ENCODE data around the gene DYRK3. TPM values are rescaled to one million over a fixed set of nuclear protein-coding genes. Genes with fewer than 3 reads are reported as not detected.

DYRK3 gene
- 12.6 and 13.6 TPM in 2 replicates for total RNA-seq

DNA sequence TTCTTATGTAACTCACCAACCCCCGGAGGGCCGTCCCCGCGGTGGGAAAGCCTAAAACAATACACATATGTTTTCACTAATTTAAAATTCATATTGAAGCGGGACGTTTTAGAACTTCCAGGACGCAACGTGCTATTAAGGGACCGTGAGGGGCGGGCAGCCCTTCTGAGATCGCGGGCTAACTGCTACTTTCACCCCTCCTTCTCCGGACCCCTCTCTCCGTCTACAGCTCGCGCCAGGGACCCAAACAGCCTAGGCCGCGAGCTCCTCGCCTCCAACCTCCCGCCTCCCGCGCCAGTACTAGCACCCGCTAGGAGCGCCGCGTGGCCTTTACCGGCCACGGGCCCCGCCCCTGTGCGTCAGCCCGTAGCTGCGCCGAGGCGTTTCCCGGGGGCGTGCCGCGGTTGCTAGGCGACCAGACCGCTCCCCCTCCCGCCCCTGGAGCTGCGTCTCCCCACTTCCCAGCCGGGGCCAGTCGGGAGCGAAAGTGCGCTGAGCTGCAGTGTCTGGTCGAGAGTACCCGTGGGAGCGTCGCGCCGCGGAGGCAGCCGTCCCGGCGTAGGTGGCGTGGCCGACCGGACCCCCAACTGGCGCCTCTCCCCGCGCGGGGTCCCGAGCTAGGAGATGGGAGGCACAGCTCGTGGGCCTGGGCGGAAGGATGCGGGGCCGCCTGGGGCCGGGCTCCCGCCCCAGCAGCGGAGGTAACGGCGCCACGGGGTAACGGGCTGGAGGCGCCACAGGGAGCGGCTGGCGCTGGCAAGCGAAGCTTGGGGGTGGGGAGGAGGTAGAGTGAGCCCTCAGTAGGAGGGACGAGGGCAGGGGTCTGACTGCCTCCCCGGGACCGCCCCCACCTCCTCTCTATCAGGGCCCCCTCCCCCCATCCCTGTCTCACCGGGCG lies at the start of gene DYRK3:
DYRK3 (plus strand) TSS at position 457 of the 898 bp plus-strand sequence; CDS start at position 625, 168 bp downstream.

GRCh38 chr1:206612129-206612876 lies 23.0 kb upstream of the DYRK3 start, which contains the start of gene EIF2D:
EIF2D (minus strand) TSS chr1:206612465; CDS start chr1:206612342, 123 bp downstream.

GRCh38 chr1:206684478-206685333 lies 49.4 kb downstream of the DYRK3 start, which contains the start of gene MAPKAPK2:
MAPKAPK2 (plus strand) TSS chr1:206684905; CDS start chr1:206685230, 325 bp downstream.

Other genes with a start within 250 kb of the DYRK3 start
- gene IKBKE, start 165.1 kb upstream of the DYRK3 start, total RNA-seq = 12.0 and 15.0 TPM in 2 replicates
- 0.19 and 0.54 TPM in 2 replicates for gene RASSF5, start 128.0 kb upstream of the DYRK3 start, total RNA-seq
- 50.7 and 59.0 TPM in 2 replicates for gene EIF2D, start 23.1 kb upstream of the DYRK3 start, total RNA-seq
- gene MAPKAPK2, start 49.4 kb downstream of the DYRK3 start, total RNA-seq = 28.9 and 34.9 TPM in 2 replicates
- not detected in 2 replicates for gene IL19, start 135.2 kb downstream of the DYRK3 start, total RNA-seq
- not detected in 2 replicates for gene IL10, start 137.0 kb downstream of the DYRK3 start, total RNA-seq
- not detected in 2 replicates for gene IL20, start 230.1 kb downstream of the DYRK3 start, total RNA-seq